ENCODE data around the gene TAT. TPM values are rescaled to one million over a fixed set of nuclear protein-coding genes. Genes with fewer than 3 reads are reported as not detected.

TAT gene
- total RNA-seq, 4 donors from 2014 or later: 0.19 TPM; not detected in 3

DNA sequence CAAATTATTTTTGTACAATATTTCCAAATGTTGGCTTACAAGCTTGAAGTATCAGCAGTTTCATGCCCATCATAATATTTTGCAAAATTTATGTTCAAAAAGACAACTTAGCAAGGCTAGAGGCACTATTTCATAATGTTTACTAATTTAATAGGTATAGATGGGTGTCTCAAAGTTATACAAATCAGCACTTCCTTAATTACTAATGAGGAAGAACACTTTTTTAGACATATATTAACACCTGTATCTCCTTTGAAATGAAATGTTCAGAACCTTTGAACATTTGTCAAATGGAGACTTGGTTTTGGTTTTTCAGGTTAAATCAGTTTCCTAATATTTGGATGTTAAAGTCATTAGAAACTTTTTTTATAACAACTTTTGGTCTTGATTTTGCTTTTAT is 2.2 kb downstream of the TAT start:
- no peak for TF ChIP-seq CTCF (IDR thresholded peaks at IDR 0.05)
- ATAC-seq (ENCODE audit: low FRiP score) (no peak), DNase-seq (ENCODE audit: low spot score) (no peak)

GRCh38 chr16:71573387-71574094 is 3.4 kb downstream of the TAT start:
- no peak for ATAC-seq (ENCODE audit: low FRiP score)
- TF ChIP-seq CTCF (IDR thresholded peaks at IDR 0.05): no peak
- no peak for DNase-seq (ENCODE audit: low spot score)

GRCh38 chr16:71572497-71573116 is 4.3 kb downstream of the TAT start:
- DNase-seq (ENCODE audit: low spot score) (no peak), ATAC-seq (ENCODE audit: low FRiP score) (no peak)
- no peak for TF ChIP-seq CTCF (IDR thresholded peaks at IDR 0.05)

DNA sequence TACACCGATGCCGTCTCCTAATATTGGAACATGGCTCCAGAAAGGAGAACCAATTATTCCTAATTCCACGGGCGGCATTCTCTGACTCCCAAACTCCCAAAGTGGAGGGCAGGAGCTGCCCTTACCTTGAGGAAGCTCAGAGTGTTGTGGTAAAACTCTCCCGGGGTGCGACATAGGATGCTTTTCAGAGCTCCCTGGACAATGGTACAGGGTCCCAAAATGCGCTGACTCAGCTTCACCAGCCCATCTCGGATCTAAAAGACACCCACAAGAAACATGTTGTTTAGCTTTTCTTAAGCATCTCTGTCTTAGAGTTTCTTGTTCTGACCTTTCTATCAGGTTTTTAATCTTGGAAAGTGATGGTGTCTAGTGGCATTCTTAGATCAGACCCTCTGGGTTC is 6.7 kb downstream of the TAT start:
- ATAC-seq (ENCODE audit: low FRiP score): no peak
- TF ChIP-seq CTCF (IDR thresholded peaks at IDR 0.05): no peak
- no peak for DNase-seq (ENCODE audit: low spot score)

DNA sequence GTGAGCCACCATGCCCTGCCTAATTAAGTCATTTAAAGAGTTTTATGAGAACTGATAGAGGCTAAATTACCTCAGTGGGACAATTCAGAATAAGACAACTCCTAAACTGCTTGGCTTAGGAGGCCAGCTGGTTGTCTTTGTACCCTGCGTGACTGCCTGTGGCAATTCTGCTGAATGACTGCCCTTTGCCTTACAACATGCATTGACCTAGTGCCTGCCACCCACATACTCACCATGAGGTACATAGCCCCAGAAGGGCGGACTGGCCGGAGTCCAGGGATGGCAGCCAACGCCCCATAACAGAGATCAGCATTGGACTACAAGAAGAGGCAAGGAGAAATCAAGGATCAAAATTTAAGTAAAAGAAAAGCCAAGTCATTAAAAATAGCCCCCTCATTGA is 7.3 kb downstream of the TAT start:
- no peak for TF ChIP-seq CTCF (IDR thresholded peaks at IDR 0.05)
- no peak for DNase-seq (ENCODE audit: low spot score)
- no peak for ATAC-seq (ENCODE audit: low FRiP score)

GRCh38 chr16:71568551-71568950 is 8.3 kb downstream of the TAT start:
- no peak for DNase-seq (ENCODE audit: low spot score)
- no peak for ATAC-seq (ENCODE audit: low FRiP score)
- TF ChIP-seq CTCF (IDR thresholded peaks at IDR 0.05): no peak

DNA sequence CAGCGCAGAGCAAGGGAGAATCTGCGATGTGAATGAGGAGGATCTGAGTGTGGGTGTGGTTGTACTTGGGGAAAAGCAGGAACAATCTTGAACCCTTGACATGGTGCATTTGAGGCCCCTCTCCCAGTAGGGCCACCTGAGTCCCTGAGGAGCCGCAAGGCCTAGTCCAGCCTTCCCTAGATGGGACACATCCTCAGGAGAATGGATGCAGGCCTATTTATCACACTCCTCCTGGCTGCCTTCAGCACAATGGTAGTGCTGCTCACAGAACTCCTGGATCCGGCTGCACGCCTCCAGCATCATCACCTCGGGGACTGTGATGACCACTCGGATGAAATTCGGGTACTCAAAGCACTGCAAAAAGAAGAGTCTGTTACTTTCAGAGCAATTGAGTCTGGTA is 9.0 kb downstream of the TAT start:
- TF ChIP-seq CTCF (IDR thresholded peaks at IDR 0.05): no peak
- ATAC-seq (ENCODE audit: low FRiP score) (no peak), DNase-seq (ENCODE audit: low spot score) (no peak)
